Activated CD4-positive, alpha-beta T cell treated with anti-CD3 and anti-CD28 coated beads, Interleukin-2, amount 50 U/mL, for 4 hours (primary cell): ENCODE results near the gene BSN.
A peak's percentile ranks its signal among the peaks of the same experiment; 100 is the strongest.
"Not testable (repeated sequence)": the region's sequence is repeated elsewhere in the genome, so short reads cannot be mapped to it uniquely, and the experiment has no call there.

ENCODE experiments used
- DNase-seq, 2 experiments: peaks; one replicate each; pipeline ENCODE4 v3.0.0-alpha.2; 2020

The BSN gene

GRCh38 chr3:49674497-49674983 is 120.3 kb downstream of the BSN start:
- peak; percentile 36 for DNase-seq

GRCh38 chr3:49675912-49676311 is 121.6 kb downstream of the BSN start:
- DNase-seq: no peak

GRCh38 chr3:49680493-49681231 is 126.4 kb downstream of the BSN start:
- DNase-seq: no peak

GRCh38 chr3:49681232-49681522 is 126.9 kb downstream of the BSN start:
- no peak for DNase-seq

GRCh38 chr3:49681543-49681942 is 127.3 kb downstream of the BSN start:
- DNase-seq: no peak

GRCh38 chr3:49683162-49683561 is 128.9 kb downstream of the BSN start:
- no peak for DNase-seq

GRCh38 chr3:49684453-49684852 is 130.2 kb downstream of the BSN start:
- DNase-seq: not testable (repeated sequence)

GRCh38 chr3:49685103-49685502 is 130.8 kb downstream of the BSN start:
- DNase-seq: not testable (repeated sequence)

- not testable (repeated sequence) for DNase-seq
Measured at GRCh38 chr3:49685846-49686245, 131.6 kb downstream of the BSN start.

- peak; percentile 27 to 28 for DNase-seq
Measured at GRCh38 chr3:49686346-49686745, 132.1 kb downstream of the BSN start.

GRCh38 chr3:49686769-49687423 is 132.6 kb downstream of the BSN start:
- peak in 1 of 2 experiments; percentile 22 for DNase-seq

- DNase-seq: not testable (repeated sequence)
Measured at GRCh38 chr3:49687424-49687795, 133.1 kb downstream of the BSN start.

- not testable (repeated sequence) for DNase-seq
Measured at GRCh38 chr3:49688338-49689045, 134.2 kb downstream of the BSN start.

GRCh38 chr3:49689046-49689907 is 135.0 kb downstream of the BSN start, which contains the start of the genes MST1 and RNF123:
MST1 (minus strand) TSS chr3:49689474; CDS start chr3:49688691, 783 bp downstream.
RNF123 (plus strand) TSS chr3:49689557; CDS start chr3:49691166, 1,609 bp downstream.
- peak; percentile 87 to 88 for DNase-seq

GRCh38 chr3:49689908-49690624 is 135.8 kb downstream of the BSN start:
- not testable (repeated sequence) for DNase-seq

GRCh38 chr3:49690856-49691255 is 136.6 kb downstream of the BSN start:
- DNase-seq: not testable (repeated sequence)

GRCh38 chr3:49691481-49691880 is 137.2 kb downstream of the BSN start:
- not testable (repeated sequence) for DNase-seq

- DNase-seq: not testable (repeated sequence)
Measured at GRCh38 chr3:49694409-49695070, 140.3 kb downstream of the BSN start.

- not testable (repeated sequence) for DNase-seq
Measured at GRCh38 chr3:49695350-49696015, 141.2 kb downstream of the BSN start.

GRCh38 chr3:49699281-49699979 is 145.2 kb downstream of the BSN start:
- DNase-seq: no peak
